IMR-90 (cell line): Measurements from ENCODE around the gene ZNF587. TPM values are rescaled to one million over a fixed set of nuclear protein-coding genes. Genes with fewer than 3 reads are reported as not detected.

Experiments
- ATAC-seq: fragments of 200-7000 bp; cut with Tn5 transposase; 2 replicates; pipeline ENCODE4 v1.9.1; 2020; ENCODE audit warnings: low read depth, mild to moderate bottlenecking, moderate library complexity
- BruUV-seq: library from RNA; stranded (reverse); fragments of 400-500 nt; replicated peaks from 2 replicates; lab custom pipeline; 2021; lab: Mats Ljungman, UMichigan
- CTCF ChIA-PET: fragments of 300-600 bp; formaldehyde crosslinking; extraction: SDS; loops from one replicate; lab custom pipeline; 2021; ENCODE audit warnings: antibody characterized with exemption; lab: Yijun Ruan, JAX
- POLR2A ChIA-PET: fragments of 300-600 bp; sonication (Branson Sonifier 250); formaldehyde crosslinking; loops from one replicate; lab custom pipeline; 2022; ENCODE audit warnings: antibody characterized with exemption; ENCODE audit not compliant: unreplicated experiment; lab: Charles Lee
- DNase-seq: peaks from one replicate; pipeline ENCODE4 v3.0.0; 2013
- H2AFZ ChIP-seq: replicated peaks from 2 replicates; pipeline ENCODE3; 2013; ENCODE audit warnings: low read length, mild to moderate bottlenecking; ENCODE audit not compliant: poor library complexity
- H2AK5ac ChIP-seq: 2 replicates; pipeline ENCODE4 v1.6.1; 2013; ENCODE audit warnings: low read depth, low read length, inconsistent platforms
- H2AK9ac ChIP-seq: replicated peaks from 2 replicates; pipeline ENCODE3; 2013; ENCODE audit warnings: mild to moderate bottlenecking, low read depth, low read length, moderate library complexity; ENCODE audit not compliant: poor library complexity
- H2BK120ac ChIP-seq: 2 replicates; pipeline ENCODE4 v1.6.1; 2013; ENCODE audit warnings: low read depth, low read length, inconsistent platforms
- H2BK15ac ChIP-seq: 3 replicates; pipeline ENCODE4 v1.6.1; 2013; ENCODE audit warnings: low read depth, low read length, inconsistent platforms
- H2BK20ac ChIP-seq: 2 replicates; pipeline ENCODE4 v1.6.1; 2013; ENCODE audit warnings: low read depth, mild to moderate bottlenecking, inconsistent platforms, low read length, moderate library complexity
- H2BK5ac ChIP-seq: 2 replicates; pipeline ENCODE4 v1.6.1; 2013; ENCODE audit warnings: mild to moderate bottlenecking, low read depth, low read length, inconsistent platforms; ENCODE audit not compliant: poor library complexity, severe bottlenecking
- H3K14ac ChIP-seq: replicated peaks from 2 replicates; pipeline ENCODE4 v1.6.1; 2013; ENCODE audit warnings: low read depth, low read length, inconsistent platforms
- H3K18ac ChIP-seq: 2 replicates; pipeline ENCODE4 v1.6.1; 2013; ENCODE audit warnings: low read depth, low read length, control low read depth
- H3K23ac ChIP-seq: 2 replicates; pipeline ENCODE4 v1.6.1; 2013; ENCODE audit warnings: low read depth, low read length, inconsistent platforms
- H3K27ac ChIP-seq: 2 replicates; pipeline ENCODE4 v1.5.1; 2013; ENCODE audit warnings: mild to moderate bottlenecking, control low read depth, low read length; ENCODE audit not compliant: insufficient read depth
- H3K27me3 ChIP-seq: 2 replicates; pipeline ENCODE4 v1.6.1; 2013; ENCODE audit warnings: low read length; ENCODE audit not compliant: control insufficient read depth, insufficient read depth
- H3K36me3 ChIP-seq: 2 replicates; pipeline ENCODE4 v1.6.1; 2013; ENCODE audit warnings: low read length, mixed read lengths; ENCODE audit not compliant: control insufficient read depth, insufficient read depth
- H3K4ac ChIP-seq: 2 replicates; pipeline ENCODE4 v1.6.1; 2013; ENCODE audit warnings: low read depth, low read length, inconsistent platforms
- H3K4me1 ChIP-seq: 2 replicates; pipeline ENCODE4 v1.6.1; 2013; ENCODE audit warnings: low read length, mixed read lengths; ENCODE audit not compliant: control insufficient read depth, insufficient read depth
- H3K4me2 ChIP-seq: 2 replicates; pipeline ENCODE4 v1.6.1; 2013; ENCODE audit warnings: low read depth, mild to moderate bottlenecking, control low read depth, low read length, moderate library complexity
- H3K4me3 ChIP-seq: 2 replicates; pipeline ENCODE4 v1.5.1; 2013; ENCODE audit warnings: low read depth, mild to moderate bottlenecking, control low read depth, low read length, moderate library complexity; ENCODE audit not compliant: insufficient read depth
- H3K56ac ChIP-seq: 2 replicates; pipeline ENCODE4 v1.6.1; 2013; ENCODE audit warnings: low read length, inconsistent platforms; ENCODE audit not compliant: insufficient read depth; ENCODE audit errors: extremely low read depth
- H3K79me1 ChIP-seq, 2 experiments: 2 replicates each; pipeline ENCODE4 v1.6.1; 2013; ENCODE audit warnings: low read length in 2 of 2, inconsistent platforms in 1 of 2, low read depth in 1 of 2
- H3K9ac ChIP-seq: 2 replicates; pipeline ENCODE4 v1.6.1; 2013; ENCODE audit warnings: low read depth, low read length, control low read depth
- H3K9me1 ChIP-seq: 2 replicates; pipeline ENCODE4 v1.6.1; 2013; ENCODE audit warnings: low read length, inconsistent platforms; ENCODE audit not compliant: insufficient read depth
- H3K9me3 ChIP-seq: 2 replicates; pipeline ENCODE4 v1.6.1; 2013; ENCODE audit warnings: low read length; ENCODE audit not compliant: control insufficient read depth, insufficient read depth
- H4K20me1 ChIP-seq: 2 replicates; pipeline ENCODE4 v1.6.1; 2013; ENCODE audit warnings: low read length, inconsistent platforms; ENCODE audit not compliant: insufficient read depth
- H4K5ac ChIP-seq: 2 replicates; pipeline ENCODE4 v1.6.1; 2013; ENCODE audit warnings: mild to moderate bottlenecking, low read depth, low read length, control low read depth
- H4K8ac ChIP-seq, 2 experiments: 2 replicates each; pipeline ENCODE4 v1.6.1; 2013; ENCODE audit warnings: low read depth in 2 of 2, low read length in 2 of 2, control low read depth in 1 of 2, inconsistent platforms in 1 of 2
- H4K91ac ChIP-seq: 2 replicates; pipeline ENCODE4 v1.6.1; 2013; ENCODE audit warnings: low read depth, low read length, inconsistent platforms; ENCODE audit not compliant: insufficient read depth
- CHD1 ChIP-seq: IDR thresholded peaks from 2 replicates; pipeline ENCODE4 v1.6.1; 2012; ENCODE audit warnings: low read depth, low read length, improper control_type of control experiment
- MAFK ChIP-seq: IDR thresholded peaks from 2 replicates; pipeline ENCODE4 v1.6.1; 2012; ENCODE audit warnings: low read depth, low read length, improper control_type of control experiment
- POLR2A ChIP-seq: IDR thresholded peaks from 2 replicates; pipeline ENCODE4 v1.6.1; 2012; ENCODE audit warnings: mild to moderate bottlenecking, low read depth, low read length
- RAD21 ChIP-seq: IDR thresholded peaks from 2 replicates; pipeline ENCODE4 v1.6.1; 2012; ENCODE audit warnings: low read length, improper control_type of control experiment
- WGBS, 2 experiments: methylation state at CpG; one replicate each; pipeline versions ENCODE4 v1.1.5 to v1.1.7; 2013; ENCODE audit warnings: missing lambda C conversion rate in 2 of 2; ENCODE audit not compliant: insufficient read length in 1 of 2; ENCODE audit errors: extremely low coverage in 2 of 2; 5-methylcytosine and 5-hydroxymethylcytosine counted together
- dilution Hi-C: fragments of 300-500 bp; cut with HindIII; formaldehyde crosslinking; loops from one replicate; pipeline ENCODE4 v1.14.3; 2018; ENCODE audit warnings: low sequenced_read_pairs; ENCODE audit not compliant: unreplicated experiment
- in situ Hi-C: fragments of 300-500 bp; cut with MboI; formaldehyde crosslinking; loops from 3 replicates; pipeline ENCODE4 v1.14.3; 2019; ENCODE audit warnings: low sequenced_read_pairs, inconsistent platforms, mixed read lengths
- intact Hi-C: fragments of 100-400 bp; cut with micrococcal nuclease; formaldehyde crosslinking; loops from 2 replicates; pipeline ENCODE4 v1.10.0; 2022
- polyA plus RNA-seq, 3 experiments: library from polyadenylated mRNA; depleted of rRNA; stranded (reverse); fragments of >200 nt; gene quantifications; 2 replicates each; pipeline ENCODE4 v1.2.3, GENCODE V29; 2012; ENCODE audit warnings: low replicate concordance in 1 of 3
- total RNA-seq: library from RNA; depleted of rRNA; stranded (reverse); fragments of >200 nt; gene quantifications from 2 replicates; pipeline ENCODE4 v1.2.3, GENCODE V29; 2012

Gene ZNF587
- total and polyA plus RNA-seq, 2 of the 4 experiments (the other 2 are of a cell fraction): 14.0 to 43.7 TPM

DNA sequence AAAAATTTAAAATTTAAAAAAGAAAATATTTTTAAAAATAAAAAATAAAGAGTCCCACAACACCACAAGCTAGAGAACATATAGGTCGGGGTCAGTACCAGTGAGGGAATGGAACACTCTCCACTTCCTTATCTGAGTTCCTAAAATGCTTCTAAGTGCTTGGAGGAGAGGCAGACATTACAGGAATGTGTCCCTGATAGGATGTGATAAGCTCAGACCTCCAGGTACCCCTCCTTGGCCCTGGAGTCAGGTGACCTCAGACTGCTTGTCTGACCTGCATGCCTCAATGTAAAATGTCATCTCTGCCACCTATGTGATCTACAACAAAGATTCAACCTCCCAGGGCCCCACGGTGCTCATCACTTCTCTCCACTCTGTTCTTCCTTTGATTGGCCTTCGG lies 36.4 kb downstream of the ZNF587 start:
- Histone ChIP-seq H3K79me1 (peaks cover 16 to 25% of the 10 kb centered on the region in 2 experiments), H2BK120ac (no peak overlapping the region), H3K9me1 (no peaks in the 10 kb centered on the region), H3K9ac (no peak overlapping the region), H2AK9ac (no peak overlapping the region), H3K27ac (no peak overlapping the region), H4K20me1 (no peaks in the 10 kb centered on the region), H3K9me3 (peaks cover 3% of the 10 kb centered on the region; the same call in 1 of the 2 replicates), H3K23ac (no peak overlapping the region), H4K8ac (no peak overlapping the region), H3K4me3 (no peak overlapping the region), H2BK5ac (no peak overlapping the region), H2AFZ (no peak overlapping the region), H3K27me3 (no peaks in the 10 kb centered on the region), H3K4me1 (peaks cover 2% of the 10 kb centered on the region; the same call in 1 of the 2 replicates), H3K18ac (no peak overlapping the region), H4K91ac (no peak overlapping the region), H2BK15ac (no peak overlapping the region), H3K4me2 (no peak overlapping the region), H2AK5ac (no peak overlapping the region), H3K56ac (no peak overlapping the region), H3K36me3 (peaks cover 5% of the 10 kb centered on the region), H3K14ac (no peak overlapping the region), H3K4ac (no peak overlapping the region), H2BK20ac (no peak overlapping the region), H4K5ac (no peak overlapping the region)
- ChIA-PET CTCF (interaction anchor here (0.6 kb wide), 1 partner anchor 997 kb away, joined by 5 read pairs; no protein-coding TSS in a partner anchor), POLR2A (no interaction called here)
- no CpG with 5 or more reads among the region's 3 CpGs for WGBS, 2 experiments
- dilution Hi-C loops: no loop called here
- no TSS peak for BruUV-seq
- intact Hi-C loops: no loop called here
- in situ Hi-C loops: no loop called here
- no peak for DNase-seq
- ATAC-seq: no peak
- TF ChIP-seq CHD1 (no peak), POLR2A (no peak), RAD21 (no peak), MAFK (no peak)
